A673 (cell line): ENCODE data around the gene BCAS4.

Source experiments
- EZH2 ChIP-seq: fragments of 200-600 bp; sonication (generic); IDR thresholded peaks from 2 replicates; pipeline ENCODE4 v1.6.1; 2017; ENCODE audit warnings: borderline replicate concordance, low read depth, mild to moderate bottlenecking, mixed read lengths, antibody characterized with exemption, low read length; ENCODE audit not compliant: poor library complexity, severe bottlenecking
- TF ChIP-seq, protein P1 (sequence below): fragments of 300-800, 200-600 bp; sonication (generic); conservative IDR thresholded peaks from 2 replicates; pipeline ENCODE4 v1.5.1; 2017; ENCODE audit warnings: low read depth, mild to moderate bottlenecking, antibody characterized with exemption, low read length, moderate library complexity, mixed read lengths

DNA sequence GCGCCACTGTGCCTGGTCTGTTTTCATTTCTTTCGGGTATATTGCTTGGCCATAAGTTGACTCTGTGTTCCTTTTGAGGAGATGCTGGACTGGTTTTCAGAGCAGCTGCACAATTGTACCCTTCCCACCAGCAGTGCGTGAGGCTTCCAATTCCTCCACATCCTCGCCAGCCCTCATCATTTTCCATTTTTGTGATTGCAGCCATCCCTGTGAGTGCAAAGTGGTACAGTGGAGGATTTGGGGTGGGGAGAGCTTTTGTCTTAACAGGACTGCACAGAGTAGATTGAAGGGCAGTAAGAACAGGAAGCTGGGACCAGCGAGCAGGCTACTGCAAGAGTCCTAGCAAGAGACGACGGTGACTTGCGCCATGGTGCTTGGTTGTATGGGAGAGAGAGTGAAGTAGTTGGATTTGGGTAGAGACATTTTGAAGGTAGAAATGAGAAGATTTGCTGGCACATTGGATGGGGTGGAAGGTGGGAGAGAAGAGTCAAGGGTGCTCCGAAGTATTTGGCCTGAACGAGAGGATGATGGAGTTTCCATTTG, 18.3 kb downstream of the BCAS4 start:
- TF ChIP-seq, protein P1, sequence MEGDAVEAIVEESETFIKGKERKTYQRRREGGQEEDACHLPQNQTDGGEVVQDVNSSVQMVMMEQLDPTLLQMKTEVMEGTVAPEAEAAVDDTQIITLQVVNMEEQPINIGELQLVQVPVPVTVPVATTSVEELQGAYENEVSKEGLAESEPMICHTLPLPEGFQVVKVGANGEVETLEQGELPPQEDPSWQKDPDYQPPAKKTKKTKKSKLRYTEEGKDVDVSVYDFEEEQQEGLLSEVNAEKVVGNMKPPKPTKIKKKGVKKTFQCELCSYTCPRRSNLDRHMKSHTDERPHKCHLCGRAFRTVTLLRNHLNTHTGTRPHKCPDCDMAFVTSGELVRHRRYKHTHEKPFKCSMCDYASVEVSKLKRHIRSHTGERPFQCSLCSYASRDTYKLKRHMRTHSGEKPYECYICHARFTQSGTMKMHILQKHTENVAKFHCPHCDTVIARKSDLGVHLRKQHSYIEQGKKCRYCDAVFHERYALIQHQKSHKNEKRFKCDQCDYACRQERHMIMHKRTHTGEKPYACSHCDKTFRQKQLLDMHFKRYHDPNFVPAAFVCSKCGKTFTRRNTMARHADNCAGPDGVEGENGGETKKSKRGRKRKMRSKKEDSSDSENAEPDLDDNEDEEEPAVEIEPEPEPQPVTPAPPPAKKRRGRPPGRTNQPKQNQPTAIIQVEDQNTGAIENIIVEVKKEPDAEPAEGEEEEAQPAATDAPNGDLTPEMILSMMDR, result no peak
- no peak for TF ChIP-seq EZH2
